OCI-LY7 (cell line): Measurements from ENCODE around the gene TSPAN6.

Experiments used
- EZH2phosphoT487 ChIP-seq: fragments of 200-600 bp; sonication (generic); IDR thresholded peaks from 2 replicates; pipeline ENCODE4 v1.6.1; 2018; ENCODE audit warnings: low read depth, borderline replicate concordance, mild to moderate bottlenecking, mixed run types, antibody characterized with exemption, low read length, moderate library complexity, mixed read lengths
- TF ChIP-seq, protein P1 (sequence below): fragments of 200-600 bp; sonication (generic); conservative IDR thresholded peaks from 2 replicates; pipeline ENCODE4 v1.5.1; 2014; ENCODE audit warnings: mild to moderate bottlenecking, antibody characterized with exemption, low read length, moderate library complexity, mixed read lengths

DNA sequence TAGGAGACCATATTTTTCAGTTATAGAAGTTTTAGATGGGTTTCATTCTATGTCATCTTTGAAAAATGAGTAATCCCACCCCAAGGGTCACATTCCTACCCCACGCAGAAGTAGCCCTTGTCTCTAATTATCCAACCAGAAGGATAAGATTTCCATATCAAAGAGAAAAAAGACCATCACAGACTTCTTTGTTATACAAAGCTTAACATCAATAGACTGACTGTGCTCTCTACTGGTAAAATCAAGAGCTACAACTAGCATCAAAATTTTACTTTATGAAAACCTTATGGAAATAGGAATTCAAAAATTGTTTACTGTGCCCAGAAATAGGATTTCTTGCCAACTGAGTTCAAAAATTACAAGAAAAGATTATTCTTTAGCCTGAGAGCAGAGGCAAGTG, 27.0 kb downstream of the TSPAN6 start:
- TF ChIP-seq, protein P1, sequence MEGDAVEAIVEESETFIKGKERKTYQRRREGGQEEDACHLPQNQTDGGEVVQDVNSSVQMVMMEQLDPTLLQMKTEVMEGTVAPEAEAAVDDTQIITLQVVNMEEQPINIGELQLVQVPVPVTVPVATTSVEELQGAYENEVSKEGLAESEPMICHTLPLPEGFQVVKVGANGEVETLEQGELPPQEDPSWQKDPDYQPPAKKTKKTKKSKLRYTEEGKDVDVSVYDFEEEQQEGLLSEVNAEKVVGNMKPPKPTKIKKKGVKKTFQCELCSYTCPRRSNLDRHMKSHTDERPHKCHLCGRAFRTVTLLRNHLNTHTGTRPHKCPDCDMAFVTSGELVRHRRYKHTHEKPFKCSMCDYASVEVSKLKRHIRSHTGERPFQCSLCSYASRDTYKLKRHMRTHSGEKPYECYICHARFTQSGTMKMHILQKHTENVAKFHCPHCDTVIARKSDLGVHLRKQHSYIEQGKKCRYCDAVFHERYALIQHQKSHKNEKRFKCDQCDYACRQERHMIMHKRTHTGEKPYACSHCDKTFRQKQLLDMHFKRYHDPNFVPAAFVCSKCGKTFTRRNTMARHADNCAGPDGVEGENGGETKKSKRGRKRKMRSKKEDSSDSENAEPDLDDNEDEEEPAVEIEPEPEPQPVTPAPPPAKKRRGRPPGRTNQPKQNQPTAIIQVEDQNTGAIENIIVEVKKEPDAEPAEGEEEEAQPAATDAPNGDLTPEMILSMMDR = no peak
- no peak for TF ChIP-seq EZH2phosphoT487
